HuH-7 (cell line): ENCODE data around the gene TSPEAR.

Experiments used
- DNase-seq: peaks from one replicate; pipeline ENCODE4 v3.0.0; 2011; ENCODE audit warnings: low spot score

TSPEAR gene

DNA sequence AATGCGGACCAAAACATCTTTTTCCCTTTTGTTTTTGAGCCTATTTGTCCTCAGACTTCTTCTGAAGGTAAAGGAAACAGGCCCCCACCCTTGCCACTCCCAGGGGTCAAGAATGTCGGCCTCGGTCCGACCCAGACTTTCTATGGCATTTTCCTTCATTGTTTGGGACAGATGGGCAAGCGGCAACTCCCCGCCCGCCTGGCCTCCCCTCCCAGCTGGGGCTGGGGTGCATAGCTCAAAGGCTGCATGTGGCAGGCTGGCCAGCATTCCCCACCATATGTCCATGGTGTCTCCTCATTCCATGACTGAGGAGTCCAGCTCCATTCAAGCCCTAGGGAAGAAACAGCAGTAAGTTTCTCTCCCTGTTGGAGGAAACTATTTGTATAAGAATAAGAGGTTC lies 29.4 kb upstream of the TSPEAR start:
- DNase-seq: no peak

DNA sequence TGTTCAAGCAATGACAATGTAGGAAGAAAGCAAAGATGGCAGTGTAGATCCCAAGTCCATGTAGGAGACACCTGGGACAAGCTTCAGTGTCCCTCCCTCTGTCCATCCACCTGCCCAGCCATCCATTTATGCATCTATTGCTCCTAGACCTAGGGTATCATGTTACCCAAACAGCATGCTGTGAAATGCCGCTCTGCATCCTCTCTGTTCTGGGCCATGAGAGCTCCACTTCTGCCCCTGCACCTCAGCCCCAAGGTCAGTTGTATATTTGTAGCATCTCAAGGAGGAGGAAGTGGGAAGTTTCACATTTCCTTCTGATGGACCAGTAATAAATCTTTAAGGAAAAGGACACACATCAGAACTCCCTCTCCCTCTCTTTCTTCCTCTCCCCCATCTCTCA lies 27.9 kb upstream of the TSPEAR start:
- no peak for DNase-seq

DNA sequence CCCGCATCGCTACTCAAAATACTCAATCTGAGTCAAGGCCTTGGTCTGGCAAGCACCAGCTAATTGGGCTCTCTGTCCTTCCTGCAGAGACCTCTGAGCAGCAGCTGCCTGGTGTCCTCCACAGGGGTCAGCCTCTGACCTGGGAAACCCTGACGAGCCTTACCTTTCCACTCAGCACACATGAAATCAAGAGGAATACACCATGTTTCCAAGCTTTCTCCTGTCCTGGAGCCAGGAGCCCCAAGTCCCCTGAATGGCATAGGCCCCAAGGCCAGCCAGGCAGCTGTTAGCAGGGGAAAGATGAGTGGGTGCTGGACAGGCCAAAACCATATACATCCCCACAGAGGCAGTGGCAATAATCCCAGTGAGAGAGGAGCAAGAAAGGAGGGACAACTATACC lies 27.2 kb upstream of the TSPEAR start:
- no peak for DNase-seq

DNA sequence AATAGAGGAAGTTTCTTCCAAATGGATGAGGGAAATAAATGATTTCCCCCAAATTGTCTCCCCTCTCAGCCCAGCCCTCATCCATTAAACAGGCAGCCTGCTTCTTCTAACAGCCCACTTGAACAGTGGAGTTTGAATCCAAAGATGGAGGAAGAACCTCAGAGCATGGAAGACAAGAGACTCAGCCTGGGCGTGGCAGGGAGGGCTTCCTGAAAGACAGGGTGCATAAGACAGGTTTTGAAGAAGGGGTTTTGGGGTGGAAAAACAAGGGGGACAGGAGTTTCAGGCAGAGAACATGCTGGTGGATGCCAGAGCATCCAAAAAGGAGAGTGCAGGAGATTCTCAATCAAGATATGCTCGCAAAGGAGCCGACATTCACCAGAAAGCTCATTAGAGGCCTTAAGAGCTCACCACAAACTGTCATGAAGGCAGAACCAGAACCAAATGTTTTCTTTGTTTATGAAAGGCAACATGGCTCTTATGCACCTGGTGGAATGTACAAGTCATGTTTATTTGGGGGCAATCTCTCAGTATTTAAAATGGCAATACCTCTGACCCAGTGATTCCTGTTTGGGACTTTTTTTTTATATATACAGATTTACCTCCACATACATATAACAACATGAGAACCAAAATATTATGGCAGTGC lies 26.5 kb upstream of the TSPEAR start:
- no peak for DNase-seq

DNA sequence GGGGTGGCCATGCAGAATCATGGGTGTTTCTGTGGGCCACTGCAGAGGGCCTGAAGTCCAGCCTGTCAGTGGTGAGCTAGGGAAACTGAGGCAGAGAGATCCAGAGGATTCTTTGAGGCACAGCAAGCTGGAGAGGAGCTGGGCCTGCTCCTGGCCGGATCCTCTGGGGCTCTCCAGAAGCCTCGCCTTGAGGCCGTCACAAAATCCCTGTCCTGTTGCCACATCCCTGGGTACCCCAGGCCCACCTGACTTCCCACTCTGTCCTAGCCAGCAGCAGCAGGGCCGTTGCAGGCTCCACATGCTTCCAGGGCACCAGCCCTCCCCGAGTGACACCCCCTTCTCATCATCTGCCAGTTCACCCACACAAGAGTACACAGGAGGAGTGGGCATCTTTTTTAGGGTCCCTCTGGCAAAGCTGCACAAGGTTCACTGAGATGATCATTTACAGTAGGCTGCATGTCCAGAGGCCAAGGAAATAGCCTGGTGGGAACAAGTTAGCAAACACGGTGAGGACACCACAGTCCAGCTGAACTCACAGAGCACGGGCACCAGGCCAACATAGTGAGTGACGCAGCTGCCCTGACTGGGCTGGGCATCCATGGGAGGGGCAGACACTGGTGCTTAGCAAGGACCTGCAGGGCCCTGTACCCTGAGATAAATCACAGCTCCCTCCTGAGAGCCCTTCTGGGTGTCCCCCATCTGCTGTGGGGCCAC lies 25.1 kb upstream of the TSPEAR start:
- DNase-seq: no peak

DNA sequence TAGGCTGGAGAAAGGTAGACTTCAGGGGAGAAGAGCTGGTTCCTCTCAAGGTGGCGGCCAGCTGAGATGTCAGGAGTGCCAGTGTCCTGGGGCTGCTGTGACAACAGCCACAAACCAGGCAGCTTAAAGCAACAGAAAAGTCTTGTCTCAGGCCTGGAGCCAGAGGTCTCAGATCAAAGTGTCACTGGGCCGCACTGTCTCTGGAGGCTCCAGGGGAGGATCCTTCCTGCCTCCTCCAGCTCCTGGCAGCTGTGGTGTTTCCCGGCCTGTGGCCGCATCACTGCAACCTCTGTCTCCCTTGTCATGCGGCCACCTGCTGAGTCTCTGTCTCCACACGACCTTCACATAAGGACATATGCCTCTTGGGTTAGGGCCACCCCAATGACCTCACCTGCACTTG lies 24.4 kb upstream of the TSPEAR start:
- no peak for DNase-seq

DNA sequence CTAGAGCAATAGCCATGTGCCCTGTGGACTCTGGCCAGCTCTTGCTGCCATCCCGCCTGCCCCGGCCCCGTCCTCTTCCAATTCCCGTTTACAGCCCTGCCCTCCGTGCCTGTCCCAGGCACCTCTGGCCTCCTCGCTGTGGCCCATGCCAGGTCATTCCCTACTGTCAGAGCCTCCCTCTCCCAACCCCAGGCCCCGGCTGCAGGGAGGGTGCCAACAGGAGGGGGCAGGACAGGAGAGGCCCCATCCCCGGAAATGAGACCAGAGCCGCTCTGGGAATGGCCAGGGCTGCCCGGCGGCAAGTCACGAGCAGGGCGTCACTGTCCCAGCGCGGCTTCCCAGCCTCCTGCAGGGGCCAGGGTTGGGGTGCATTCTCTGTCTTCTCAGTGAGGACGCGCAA lies 23.5 kb upstream of the TSPEAR start:
- no peak for DNase-seq

DNA sequence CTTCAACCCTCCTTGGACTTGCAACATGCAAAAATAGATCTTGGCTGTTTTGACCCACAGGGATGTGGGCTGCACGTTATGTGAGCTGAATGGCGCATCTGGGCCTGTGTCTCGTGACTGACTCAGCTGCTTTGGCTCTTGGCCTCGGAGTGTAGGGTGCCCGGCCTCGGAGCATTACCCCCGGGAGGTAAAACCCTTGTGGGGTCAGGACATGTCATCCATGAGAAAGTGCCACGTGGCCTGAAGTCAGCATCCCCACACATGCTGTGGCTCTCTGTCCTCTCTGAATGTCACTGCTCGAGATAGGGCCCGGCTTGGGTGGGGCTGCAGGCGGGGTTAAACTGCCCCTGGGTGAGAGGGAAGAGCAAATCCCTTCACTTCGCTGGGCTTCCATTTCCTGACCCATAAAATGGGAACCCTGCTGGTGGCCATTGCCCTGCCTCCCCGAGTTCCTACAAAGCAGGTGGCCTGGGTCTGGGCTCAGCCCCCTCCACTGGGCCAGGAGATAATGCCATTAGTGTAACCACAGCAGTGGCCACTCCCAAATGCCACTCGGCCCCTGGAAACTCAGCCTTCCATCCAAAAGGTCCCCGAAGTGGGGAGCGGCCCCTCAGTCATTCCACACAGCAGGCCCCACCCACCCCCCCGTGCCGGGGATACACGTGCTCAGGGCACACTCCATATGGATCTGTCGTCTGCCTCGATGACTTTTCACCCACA lies 22.8 kb upstream of the TSPEAR start:
- no peak for DNase-seq

DNA sequence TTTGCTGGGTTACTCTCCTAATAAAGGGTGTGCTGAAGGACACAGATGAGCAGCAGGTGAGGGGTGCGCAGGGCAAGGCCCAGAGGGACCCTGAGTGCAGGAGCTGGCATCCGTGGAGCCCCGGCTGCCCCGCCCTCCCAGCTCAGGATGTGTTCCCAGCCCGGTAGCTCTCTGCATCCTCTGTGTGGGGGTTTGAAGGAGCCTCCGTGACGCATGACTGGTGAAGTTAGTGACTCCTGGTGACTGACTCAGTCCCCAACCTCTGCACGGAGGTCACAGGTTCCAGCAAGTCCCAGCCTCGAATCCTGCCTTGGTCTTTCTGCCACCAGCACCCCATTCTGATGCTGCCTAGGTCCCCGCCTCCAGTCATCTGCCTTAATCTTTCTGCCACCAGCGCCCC lies 21.6 kb upstream of the TSPEAR start:
- no peak for DNase-seq

DNA sequence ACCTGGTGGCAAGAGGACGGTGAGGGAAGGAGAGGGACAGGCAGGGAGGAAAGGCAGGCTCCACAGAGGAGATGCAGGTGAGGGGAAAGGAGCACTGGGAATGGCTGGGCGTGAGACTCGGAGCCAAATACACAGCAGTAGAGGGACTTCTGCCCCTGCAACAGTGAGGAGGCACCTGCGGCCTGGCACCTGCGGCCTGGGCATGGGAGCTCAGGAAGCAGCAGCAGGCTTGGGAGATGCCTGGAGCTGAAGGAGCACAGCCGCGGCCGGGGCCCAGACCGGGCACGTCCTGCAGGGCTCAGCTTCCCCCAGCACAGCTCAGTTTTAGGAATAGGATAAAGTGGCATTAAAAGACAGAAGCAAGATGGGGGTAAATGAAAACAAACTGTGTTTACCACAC lies 20.9 kb upstream of the TSPEAR start:
- no peak for DNase-seq

DNA sequence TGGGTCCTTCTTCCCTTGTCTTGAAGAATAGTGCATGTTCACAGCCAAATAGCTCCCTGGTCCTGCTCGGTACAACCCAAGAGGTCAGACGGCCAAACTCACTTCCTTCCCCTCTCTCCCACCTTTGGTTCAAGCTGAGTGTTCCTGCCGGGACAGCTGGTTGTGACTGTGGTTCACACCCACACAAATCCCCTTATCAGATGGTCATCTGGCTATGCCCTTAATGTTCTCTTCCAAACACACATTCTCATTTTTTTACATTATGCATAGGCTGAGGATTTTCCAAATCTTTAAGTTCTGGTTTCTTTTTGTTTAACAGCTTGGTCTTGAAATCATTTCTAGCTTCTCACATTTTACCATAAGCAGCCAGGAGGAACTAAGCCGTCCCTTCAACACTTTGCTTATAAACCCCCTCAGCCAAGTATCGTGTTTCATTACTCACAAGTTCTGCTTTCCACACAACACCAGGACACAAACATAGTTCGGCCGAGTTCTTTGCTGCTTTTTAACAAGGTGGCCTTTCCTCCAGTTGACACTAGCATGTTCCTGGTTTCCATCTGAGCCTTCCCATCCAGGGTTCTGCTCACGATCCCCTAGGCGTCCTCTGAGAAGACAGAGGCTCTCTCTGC lies 19.7 kb upstream of the TSPEAR start:
- DNase-seq: no peak

DNA sequence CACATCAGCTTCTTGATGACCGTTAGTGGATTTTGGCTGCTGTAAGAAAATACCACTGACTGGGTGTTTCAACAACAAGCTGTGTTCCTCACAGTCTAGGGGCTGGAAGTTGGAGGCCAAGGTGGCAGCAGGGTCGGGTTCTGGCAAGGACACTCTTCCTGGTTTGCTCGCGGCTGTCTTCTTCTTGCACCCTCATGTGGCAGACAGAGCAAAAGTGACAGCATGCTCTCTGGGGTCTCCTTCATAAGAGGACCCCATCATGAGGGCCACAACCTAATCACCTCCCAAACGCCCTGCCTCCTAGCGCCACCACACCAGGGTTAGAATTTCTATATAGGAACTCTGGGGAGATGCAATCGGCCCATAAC lies 18.6 kb upstream of the TSPEAR start:
- DNase-seq: no peak

DNA sequence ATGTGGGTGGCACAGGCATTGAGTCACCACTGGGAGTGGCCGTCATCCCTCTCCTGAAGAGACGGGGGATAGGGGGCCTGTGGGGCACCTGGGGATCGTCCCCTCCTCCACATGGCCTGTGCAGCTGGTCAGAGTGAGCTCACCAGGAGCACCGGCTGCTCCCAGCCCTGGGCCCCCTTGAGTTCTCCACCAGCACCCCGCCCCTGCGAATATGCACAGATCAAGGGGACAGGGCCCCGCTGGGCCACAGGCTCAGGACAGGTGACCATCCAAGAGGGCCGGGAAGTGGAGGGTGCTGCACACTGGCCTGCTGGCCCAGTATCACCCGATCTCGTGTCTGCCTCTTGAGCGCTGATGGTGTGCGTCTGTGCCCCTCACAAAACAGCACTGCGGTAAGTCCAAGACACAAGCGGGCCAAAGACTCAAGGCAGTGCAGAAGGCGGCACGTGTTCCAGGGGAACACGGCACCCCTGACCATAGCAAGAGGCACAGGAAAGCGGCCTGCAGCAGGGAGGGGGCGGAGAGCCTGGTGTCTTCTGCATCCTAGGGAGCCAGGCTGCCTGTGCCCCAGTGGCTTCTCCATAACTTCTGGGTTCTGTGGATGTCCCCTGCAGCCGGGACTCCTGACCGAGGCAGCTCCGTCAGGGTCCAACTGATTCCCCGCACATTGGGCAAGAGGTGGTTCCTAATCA lies 18.1 kb upstream of the TSPEAR start:
- no peak for DNase-seq

DNA sequence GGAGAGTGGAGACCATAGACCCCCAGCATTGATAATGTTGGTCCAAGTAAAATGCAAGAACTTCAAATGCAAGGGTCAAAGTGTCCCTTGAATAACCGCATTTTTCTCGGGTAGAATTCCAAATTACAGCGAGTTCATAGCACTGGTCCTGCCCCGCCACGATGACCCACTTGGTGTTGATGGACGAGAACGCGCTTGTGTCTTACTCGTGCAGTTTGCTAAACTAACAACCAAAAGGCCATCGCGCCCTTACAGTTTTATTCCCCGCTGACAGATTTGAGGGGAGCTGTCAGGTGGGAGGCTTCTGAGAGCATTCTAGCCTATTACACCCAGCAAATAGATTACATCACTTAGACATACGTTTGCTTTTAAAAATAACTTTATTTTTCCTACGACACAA lies 17.3 kb upstream of the TSPEAR start:
- DNase-seq: no peak

DNA sequence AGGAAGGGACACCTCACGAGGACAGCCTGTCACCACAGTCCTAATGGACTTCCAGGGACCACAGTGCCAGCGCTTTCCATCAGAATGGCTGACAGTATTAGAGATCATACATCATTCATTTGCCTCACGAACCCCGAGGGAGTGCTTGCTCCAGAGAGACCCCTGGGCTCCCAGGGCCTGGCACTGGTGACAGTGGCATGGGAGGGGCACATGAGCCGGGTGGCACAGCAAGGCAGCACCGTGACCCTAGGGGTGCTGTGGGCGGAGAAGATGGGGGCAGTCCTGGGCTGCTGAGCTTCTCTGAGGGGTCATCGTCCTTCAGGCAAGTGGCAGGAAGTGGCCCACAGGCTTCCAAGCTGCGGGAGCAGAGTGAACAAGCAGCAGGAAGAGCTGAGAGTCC lies 16.4 kb upstream of the TSPEAR start:
- DNase-seq: no peak

DNA sequence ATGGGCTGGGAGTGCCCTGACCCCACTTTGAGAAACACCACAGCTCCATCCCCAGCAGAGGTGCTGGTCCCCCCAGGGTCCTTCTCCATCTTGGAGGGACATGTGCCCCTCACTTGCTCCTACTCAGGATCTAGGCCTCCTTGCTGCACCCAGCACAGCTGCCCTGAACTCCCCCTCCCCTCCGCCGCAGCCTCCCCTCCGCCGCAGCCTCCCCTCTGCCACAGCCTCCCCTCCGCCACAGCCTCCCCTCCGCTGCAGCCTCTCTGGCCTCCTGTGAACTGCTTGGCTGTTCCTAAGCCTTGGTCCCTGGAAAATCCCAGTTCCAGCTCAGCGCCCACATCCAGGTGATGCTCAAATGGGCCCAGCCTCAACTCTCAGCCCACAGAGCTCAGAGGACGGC lies 15.9 kb upstream of the TSPEAR start:
- DNase-seq: no peak

DNA sequence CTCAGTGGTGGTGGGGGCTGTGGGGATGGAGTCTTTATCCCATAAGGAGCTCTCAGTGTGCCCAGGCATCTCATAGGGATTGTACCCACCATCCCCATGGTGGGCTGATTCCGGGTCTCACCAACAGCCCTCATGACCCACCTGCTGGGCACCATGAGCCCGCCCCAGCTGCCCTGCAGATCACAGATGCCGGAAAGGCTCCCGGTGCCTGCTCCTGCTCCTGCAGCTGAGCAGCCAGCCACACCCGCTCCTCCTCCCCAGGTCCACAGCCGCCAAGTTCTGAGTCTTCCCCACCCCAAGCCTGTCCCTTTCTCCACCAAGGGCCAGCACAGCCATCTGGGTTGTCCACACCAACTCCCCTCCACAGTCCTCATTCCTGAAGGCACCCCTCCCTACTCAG lies 15.5 kb upstream of the TSPEAR start:
- DNase-seq: no peak

DNA sequence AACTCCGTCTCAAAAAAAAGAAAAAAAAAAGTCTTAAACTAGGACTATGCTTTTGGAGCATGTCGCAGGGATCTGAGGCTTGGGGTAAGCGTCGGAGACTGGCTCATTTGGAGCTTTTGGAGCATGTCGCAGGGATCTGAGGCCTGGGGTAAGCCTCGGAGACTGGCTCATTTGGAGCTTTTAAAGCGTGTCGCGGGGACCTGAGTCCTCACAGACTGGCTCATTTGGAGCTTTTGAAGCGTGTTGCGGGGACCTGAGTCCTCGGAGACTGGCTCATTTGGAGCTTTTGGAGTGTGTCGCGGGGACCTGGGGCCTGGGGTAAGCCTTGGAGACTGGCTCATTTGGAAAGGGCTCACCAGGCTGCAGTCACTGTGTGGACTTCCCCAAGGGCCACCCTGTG lies 13.6 kb upstream of the TSPEAR start:
- no peak for DNase-seq

DNA sequence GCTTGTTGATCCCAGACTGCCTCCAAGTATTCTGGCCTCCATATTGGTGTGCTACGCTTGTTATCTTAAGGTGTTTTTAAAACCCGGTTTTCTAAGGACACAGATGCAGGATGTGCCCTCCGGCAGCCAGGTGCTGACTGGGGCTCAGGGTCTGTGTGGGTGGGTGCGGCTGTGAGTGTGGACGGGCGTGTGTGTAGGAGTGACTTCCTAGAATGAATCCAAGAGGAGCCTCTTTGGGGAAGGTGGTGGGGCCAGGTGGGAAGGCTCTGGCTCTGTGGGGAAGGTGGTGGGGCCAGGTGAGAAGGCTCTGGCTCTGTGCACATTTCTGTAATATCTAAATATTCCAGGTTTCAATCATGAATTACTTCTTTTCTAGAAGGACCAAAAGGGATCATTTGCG lies 12.8 kb upstream of the TSPEAR start:
- no peak for DNase-seq

DNA sequence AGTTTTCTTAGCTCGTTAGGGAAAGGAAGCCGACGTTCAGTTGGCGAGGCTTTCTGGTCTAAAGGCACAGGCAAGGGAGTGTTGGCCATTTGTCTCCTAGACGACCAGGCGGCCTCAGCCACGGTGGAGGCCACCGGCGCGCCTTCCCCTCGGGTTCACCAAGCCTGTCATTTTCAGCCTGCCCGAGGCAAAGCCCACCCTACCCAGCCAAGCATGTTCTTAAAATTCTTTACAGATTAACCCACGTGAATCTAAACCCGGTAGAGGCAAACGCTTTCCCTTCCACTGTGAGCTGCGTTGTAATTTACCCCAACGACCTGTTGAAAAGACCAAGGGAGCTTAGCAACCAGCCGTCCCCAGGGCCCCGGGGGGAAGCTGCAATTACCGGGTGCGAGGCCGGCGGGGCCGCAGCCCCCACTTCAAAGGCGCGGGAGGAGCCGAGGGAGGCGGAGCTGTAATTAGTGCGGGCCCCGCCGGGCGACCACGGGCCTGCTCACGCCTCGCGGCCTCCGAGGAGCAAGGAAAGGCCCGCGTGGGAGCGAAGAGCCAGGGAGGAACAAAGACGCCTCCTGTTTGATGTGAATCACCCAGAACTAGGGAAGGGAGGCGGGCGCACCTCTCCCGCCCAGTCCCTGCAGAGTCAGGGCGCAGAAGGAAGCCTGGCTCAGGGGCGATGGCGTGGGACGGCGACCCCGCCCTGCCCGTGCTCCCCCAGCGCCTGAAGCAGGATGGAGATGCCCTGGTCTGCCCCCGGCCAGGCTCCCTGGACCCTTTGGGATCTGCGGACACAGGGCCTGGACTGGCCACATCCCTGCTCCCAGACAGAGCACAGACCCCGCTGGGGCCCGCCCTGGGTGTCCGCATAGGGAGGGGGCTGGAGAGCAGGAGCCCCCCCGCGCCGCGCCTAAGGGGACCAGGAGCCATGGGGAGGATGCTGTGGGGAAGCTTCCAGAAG lies 12.1 kb upstream of the TSPEAR start:
- no peak for DNase-seq

DNA sequence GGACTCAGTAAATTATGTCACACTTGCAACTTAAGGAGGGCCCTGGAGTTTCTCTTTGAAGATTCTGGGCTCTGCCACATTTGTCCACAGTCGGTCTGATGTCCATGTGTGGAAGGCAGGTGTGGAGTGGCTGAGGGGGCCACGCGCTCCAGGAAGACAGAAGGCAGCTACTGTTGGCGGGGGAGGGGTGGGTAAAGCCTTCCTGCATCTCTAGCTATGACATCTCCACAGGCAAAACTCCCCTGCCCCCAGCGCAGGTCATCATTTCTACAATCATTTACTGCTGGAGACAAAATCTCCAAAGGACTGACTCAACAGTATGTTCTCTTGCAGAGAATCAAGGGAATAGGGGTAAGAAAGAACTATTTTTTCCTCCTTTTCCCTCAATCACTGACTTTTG lies 11.4 kb upstream of the TSPEAR start:
- DNase-seq: no peak
